Measurements from ENCODE around the gene TPR.

TPR gene

DNA sequence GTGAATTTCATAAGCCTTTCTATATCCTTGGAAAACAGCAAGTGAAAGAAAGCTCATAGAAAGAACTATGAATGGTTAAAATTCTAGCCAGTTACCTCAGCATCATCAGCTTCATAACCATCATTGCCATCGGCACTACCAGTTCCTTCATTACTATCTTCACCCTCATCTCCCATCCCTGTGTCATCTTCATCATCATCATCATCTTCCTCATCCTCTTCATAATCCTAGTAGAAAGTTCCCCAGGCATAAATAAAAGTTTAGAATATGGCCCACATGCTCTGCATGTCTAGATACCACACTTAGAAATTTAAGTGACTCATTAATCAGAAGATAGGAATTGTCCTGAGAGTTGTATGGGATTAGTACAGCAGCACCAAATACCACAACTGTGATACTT is 49.0 kb downstream of the TPR start:
- no peak for DNase-seq

DNA sequence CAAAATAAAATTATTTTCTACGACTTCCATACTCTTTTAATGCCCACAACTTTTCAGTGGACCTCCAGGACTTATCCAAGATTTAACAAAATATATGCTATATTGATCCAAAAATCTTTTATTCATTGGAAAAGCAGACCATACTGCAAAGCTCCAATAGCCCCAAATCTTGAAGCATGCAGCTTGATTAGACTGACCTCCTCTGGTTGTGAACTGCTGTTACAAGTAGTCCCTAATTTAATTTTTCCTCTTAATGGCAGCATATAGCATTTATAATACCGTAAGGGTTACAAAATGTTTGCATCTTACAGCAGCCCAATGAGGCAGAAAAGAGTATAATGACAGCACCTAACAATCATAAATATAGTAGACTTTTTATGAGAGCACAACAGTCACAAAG is 49.8 kb downstream of the TPR start:
- peak; percentile 10 for DNase-seq

GRCh38 chr1:186323865-186324264 is 51.2 kb downstream of the TPR start:
- no peak for DNase-seq

GRCh38 chr1:186315570-186315969 is 59.5 kb downstream of the TPR start:
- DNase-seq, result no peak

- DNase-seq, result no peak
Measured at GRCh38 chr1:186311375-186312051, 63.5 kb downstream of the TPR start.

GRCh38 chr1:186310307-186310706 is 64.7 kb downstream of the TPR start:
- DNase-seq, result no peak

DNA sequence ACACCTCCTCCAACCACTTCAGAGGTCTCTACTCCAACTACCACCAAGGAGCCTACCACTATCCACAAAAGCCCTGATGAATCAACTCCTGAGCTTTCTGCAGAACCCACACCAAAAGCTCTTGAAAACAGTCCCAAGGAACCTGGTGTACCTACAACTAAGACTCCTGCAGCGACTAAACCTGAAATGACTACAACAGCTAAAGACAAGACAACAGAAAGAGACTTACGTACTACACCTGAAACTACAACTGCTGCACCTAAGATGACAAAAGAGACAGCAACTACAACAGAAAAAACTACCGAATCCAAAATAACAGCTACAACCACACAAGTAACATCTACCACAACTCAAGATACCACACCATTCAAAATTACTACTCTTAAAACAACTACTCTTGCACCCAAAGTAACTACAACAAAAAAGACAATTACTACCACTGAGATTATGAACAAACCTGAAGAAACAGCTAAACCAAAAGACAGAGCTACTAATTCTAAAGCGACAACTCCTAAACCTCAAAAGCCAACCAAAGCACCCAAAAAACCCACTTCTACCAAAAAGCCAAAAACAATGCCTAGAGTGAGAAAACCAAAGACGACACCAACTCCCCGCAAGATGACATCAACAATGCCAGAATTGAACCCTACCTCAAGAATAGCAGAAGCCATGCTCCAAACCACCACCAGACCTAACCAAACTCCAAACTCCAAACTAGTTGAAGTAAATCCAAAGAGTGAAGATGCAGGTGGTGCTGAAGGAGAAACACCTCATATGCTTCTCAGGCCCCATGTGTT is 66.6 kb downstream of the TPR start:
- no peak for DNase-seq

DNA sequence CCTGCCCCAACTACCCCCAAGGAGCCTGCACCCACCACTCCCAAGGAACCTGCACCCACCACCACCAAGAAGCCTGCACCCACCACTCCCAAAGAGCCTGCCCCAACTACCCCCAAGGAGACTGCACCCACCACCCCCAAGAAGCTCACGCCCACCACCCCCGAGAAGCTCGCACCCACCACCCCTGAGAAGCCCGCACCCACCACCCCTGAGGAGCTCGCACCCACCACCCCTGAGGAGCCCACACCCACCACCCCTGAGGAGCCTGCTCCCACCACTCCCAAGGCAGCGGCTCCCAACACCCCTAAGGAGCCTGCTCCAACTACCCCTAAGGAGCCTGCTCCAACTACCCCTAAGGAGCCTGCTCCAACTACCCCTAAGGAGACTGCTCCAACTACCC is 67.6 kb downstream of the TPR start:
- DNase-seq, result no peak

DNA sequence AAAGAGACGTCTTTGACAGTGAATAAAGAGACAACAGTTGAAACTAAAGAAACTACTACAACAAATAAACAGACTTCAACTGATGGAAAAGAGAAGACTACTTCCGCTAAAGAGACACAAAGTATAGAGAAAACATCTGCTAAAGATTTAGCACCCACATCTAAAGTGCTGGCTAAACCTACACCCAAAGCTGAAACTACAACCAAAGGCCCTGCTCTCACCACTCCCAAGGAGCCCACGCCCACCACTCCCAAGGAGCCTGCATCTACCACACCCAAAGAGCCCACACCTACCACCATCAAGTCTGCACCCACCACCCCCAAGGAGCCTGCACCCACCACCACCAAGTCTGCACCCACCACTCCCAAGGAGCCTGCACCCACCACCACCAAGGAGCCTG is 68.5 kb downstream of the TPR start:
- no peak for DNase-seq

GRCh38 chr1:186304982-186305949 is 69.8 kb downstream of the TPR start:
- DNase-seq, result peak; percentile 92

DNA sequence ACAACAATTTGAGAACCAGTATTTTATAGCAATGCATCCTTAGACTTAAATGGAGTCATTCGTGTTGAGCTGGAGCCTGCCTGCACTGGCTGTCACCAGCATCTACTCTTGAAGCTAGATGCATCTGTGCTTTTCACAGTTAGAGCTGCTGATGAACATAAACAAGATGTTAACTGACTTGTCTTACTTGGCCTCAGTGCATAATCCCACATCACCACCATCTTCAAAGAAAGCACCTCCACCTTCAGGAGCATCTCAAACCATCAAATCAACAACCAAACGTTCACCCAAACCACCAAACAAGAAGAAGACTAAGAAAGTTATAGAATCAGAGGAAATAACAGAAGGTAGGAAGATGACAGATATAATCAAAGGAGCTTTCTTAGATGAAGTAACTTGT is 71.1 kb downstream of the TPR start:
- DNase-seq, result no peak

GRCh38 chr1:186302381-186302920 is 72.6 kb downstream of the TPR start:
- DNase-seq, result no peak

- DNase-seq, result no peak
Measured at GRCh38 chr1:186301448-186301847, 73.6 kb downstream of the TPR start.

- DNase-seq, result no peak
Measured at GRCh38 chr1:186300056-186300455, 75.0 kb downstream of the TPR start.

DNA sequence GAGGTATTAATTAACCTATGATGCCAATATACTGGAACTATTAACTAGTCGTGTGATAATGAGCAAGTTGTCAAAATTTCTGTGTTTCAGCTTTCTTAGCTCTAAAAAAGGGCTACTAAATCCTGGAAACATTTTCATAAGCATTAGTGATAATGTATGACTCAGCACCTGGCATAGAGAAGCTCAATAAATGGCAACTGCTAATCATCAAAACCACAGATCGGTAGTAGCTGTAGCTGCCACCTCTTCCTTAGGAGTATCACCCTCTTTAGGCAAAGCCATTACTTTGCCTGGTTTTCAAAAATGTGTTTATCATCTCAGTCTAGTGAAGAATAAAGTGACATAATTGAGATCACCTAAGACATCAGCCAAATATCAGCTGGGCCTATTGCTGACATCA is 75.5 kb downstream of the TPR start:
- no peak for DNase-seq

- DNase-seq, result no peak
Measured at GRCh38 chr1:186298851-186299250, 76.2 kb downstream of the TPR start.

GRCh38 chr1:186297439-186298045 is 77.5 kb downstream of the TPR start:
- DNase-seq, result no peak

GRCh38 chr1:186295980-186296379 is 79.1 kb downstream of the TPR start, which contains the start of gene PRG4:
TSS of gene PRG4 (plus strand) at chr1:186296279.
- DNase-seq, result no peak

DNA sequence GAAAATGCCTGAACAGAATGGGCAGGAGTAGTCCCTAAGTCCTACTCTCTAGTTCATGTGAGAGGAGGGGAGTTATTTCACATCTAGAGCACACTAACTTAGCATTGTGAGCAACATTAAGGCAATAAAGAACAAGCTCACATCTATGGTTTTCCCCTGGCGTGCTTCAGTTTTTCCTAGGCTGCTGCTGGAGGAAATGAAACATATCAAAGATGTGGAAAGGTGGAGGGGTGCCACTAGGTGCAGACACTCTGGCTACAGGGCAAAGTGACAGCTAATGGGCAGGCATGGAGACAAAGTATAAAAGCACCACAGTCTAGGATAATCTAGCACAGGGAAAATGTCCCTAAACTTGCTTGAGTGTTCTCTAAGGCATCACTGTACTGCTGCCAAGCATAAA is 82.2 kb downstream of the TPR start:
- no peak for DNase-seq

- DNase-seq, result no peak
Measured at GRCh38 chr1:186291271-186291670, 83.8 kb downstream of the TPR start.

GRCh38 chr1:186289943-186290545 is 85.0 kb downstream of the TPR start:
- DNase-seq, result peak; percentile 30

Data from NCI-H82 (cell line).